HCEC 1CT (cell line): Measurements from ENCODE around the gene PXDN.
"Not testable (repeated sequence)": the region's sequence is repeated elsewhere in the genome, so short reads cannot be mapped to it uniquely, and the experiment has no call there.

Experiments used
- DNase-seq: peaks from one replicate; pipeline ENCODE4 v3.0.0-alpha.2; 2017

The PXDN gene

DNA sequence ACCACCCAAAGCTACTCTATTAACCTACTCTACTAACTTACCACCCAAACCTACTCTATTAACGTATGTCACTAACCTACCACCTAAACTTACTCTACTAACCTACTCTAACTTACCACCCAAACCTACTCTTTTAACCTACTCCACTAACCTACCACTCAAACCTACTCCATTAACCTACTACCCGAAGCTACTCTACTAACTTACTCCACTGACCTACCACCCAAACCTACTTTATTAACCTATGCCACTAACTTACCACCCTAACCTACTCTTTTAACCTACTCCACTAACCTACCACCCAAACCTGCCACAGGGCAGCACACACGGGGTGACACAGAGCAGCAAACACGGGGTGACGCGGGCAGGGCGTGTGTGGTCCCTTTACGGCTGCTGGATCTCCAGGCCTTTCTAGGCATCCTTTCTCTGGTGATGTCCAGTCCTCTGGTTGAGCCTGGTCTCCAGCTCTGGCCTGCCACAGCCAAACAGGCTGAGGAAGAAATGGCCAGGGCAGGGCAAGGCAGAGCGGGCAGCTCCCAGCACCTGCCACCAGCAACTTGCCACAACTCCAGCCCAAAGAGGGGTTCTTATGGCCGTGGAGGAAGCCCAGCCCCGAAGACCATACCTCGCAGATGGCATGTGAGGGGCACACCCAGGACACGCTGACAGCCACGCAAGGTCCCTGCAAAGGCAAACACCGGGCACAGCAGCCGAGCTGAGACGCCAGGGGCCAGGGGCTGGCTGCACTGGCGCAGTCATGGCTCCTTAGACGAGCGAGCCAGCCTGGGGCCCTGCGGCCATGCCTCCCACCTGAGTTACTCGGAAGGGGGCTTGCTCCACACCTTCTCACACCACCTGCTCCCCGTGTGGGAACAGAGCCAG, 25.7 kb downstream of the PXDN start:
- DNase-seq = no peak

DNA sequence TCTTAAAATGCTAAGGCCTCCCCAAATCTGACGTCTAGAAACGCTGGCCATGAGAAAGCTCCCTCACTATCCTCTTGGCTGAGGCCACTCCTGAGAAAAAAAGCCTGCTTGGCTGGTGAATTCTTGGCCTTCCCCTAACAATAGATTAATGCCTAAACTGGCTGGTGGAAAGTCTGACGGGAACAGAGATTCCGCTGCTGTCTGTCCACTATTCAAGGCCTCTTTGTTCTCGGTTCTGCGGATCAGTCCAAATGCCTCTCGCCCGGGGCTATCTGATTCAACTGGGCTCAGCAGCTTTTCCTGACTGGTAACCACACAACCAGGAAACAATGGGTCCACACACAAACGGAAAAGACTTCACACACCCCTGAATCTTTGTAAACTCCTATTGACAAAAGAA, 27.2 kb downstream of the PXDN start:
- no peak for DNase-seq

DNA sequence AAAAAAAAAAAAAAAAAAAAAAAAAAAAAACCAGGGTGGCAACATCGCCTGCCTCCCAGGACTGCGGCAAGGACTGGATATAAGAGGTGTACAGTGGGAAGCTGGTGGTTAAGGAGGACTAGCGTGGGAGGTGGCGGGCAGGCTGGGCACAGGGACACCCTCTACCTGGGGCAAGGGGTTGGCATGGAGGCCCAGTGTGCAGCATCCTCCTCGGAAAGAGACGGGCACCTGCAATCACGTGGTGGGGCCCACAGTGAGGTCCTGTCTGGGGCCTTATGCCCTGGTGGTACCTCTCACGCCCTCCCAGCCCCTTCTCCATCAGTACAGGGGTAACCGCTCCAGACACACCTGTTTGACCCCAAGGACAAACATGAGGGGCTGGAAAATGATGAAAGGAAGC, 27.9 kb downstream of the PXDN start:
- DNase-seq = no peak

DNA sequence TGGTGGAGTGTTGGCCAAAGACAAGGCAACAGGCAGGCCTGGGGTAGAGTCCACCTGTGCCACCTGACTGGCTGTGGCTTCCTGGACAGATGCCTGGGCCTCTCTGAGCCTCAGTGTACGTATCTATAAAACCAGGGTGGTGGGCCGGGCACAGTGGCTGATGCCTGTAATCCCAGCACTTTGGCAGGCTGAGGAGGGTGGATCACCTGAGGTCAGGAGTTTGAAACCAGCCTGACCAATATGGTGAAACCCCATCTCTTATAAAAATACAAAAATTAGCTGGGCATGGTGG, 28.4 kb downstream of the PXDN start:
- not testable (repeated sequence) for DNase-seq

DNA sequence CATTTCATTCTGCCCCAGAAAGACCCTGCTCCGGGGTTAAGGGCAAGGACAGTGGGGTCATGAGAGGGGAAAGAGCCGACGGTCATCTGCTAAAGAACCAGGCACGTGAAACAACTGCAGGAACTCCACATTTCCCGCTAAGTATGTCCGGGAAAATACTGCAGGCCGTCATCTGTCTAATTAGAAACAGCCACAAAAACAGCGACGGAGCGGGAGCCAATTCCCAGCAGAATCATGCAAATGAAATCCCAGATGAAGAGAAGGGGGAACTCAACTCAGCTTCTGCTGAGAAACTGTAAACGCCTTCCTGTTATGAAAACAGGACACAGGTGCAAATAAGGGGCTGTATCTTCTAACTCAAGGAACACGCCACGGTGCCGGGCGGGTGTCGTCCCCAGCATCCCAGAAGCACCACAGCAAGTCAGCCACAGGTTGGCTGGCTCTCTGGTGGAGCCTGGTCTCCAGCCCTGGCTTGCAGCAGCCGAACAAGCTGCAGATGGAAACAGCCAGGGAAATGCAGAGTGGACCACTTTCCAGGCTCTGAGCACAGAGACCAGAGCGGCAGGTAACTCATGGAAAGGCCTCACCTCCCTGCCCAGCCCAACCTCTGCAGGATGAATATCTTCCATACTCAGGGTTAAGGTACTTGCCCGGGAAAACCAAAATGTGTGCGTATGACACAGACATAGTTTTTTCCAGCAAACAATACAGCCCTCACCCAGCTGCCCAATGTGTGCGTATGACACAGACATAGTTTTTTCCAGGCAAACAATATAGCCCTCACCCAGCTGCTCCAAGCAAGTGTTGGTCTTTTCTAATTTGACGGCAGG, 28.9 kb downstream of the PXDN start:
- DNase-seq = no peak

DNA sequence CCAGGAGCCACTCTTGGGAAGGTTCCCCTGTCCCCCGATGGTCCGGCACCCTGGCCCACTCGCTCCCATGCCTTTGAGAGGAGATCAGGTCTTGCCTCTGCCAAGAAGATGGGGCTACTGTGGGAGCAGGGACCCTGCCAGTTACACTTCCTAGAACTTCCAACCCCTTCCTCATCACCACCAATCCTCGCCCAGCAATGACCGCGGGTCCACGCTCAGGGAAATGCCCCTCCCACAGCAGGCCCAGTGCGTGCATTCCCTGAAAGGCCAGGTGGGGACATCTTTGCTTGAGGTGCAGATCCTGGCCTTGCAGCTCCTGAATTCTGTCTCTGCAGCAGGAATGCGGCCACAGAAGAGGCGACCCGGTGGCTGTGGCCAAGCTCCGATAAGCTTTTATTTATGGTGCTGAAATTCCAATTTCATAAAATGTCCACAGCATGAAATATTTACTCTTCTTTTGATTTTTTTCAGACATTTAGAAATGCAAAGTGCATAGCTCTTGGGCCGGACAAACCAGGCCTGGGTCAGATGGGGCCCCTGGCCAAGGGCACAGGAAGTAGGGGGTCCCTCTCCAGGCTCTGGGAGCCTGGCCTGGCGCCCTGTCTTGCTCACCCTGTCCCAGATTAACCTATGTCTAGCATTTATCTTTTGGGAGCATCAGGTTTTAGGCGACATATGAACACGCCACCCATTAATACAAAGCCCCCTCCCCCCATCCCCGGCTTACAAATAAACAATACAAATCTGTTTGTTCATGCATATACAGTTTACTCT, 29.8 kb downstream of the PXDN start:
- no peak for DNase-seq

DNA sequence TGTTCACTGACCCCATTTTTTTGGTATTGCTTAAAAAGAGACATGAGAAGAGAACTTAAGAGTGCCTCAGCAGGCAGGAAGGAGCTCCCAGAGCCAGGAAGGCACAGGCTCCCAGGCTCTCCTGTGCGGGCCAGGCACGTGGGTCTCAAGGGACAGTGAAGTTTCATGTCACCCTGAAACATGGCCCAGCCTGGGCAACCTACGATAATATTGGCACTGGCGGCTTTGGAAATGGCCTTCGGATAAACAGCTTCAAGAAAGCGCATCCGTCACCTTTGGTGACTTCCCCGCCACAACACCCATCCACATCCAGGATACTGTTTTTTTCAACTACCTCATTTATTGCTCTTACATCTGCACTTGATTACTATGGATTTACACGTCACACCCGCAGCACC, 30.5 kb downstream of the PXDN start:
- no peak for DNase-seq

DNA sequence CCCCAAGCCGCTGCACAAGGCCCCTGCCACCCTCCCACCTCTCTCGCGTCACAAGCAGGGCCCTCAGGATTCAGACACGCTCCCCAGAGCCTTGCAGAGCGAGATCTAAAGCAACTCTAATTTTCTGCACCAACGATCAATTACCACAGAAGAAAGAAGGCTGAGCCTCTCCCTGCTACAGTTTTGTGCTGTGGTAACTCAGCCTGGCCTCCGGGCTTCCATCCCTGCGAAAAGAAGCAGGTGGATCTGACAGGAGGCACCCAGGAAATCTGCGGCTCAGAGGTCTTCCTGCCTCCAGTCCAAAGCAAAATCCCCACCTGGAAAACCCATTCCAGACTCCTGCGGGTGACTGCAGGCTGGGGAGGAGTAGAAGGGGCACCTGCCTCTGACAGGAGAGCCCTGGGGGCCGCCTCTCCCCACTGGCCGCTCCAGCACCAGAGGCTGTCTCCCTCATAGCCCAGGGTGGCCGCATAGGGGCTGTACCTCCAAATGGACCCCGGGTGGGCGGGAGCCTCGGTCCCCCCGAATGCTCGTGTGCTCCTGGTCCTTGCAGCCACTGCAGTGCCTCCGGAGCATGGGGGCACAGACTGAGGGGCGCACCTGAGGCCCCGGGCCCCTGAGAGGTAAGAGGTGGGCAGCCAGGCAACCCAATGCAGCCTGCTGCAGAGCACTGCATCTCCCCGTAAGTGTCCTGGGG, 31.0 kb downstream of the PXDN start:
- no peak for DNase-seq

DNA sequence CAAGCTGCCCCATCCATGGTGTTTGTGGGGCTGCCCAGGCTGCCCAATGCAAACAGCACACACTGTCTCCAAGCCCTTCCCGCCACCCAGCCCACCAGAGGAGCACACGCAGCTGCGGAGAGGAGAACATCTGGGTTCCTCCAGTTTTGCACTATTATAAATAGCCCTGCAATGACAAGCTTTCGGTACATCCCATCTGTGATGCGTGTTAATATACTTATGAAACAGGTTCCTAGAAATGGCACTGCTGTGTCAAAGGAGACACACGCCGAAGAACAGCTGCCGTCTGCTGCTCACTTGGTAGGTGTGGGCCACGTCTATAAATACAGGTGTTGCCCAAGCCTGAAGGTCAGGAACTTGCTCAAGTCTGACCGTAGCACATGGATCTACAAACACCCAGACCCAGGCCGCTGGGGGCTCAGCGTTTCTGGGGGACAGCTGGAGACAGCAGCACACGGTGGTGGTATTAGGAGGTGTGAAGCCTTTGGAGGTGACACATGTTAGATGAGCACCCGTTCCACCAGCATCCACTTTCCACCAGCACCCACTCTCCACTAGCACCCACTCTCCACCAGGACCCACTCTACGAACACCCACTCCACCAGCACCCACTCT, 34.3 kb downstream of the PXDN start:
- no peak for DNase-seq

DNA sequence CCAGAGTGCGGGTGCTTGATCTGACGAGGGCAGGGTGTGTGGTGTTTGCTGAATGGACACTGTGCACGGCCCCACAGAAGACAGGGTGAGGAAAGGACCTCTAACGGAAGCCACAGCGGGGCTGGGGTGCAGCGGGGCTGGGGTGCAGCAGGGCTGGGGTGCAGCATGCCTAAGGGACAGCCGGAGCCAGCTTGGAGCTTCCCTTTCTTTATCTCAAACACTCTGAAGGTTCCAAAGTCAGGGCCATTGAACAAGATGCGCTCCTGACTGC, 35.0 kb downstream of the PXDN start:
- no peak for DNase-seq

DNA sequence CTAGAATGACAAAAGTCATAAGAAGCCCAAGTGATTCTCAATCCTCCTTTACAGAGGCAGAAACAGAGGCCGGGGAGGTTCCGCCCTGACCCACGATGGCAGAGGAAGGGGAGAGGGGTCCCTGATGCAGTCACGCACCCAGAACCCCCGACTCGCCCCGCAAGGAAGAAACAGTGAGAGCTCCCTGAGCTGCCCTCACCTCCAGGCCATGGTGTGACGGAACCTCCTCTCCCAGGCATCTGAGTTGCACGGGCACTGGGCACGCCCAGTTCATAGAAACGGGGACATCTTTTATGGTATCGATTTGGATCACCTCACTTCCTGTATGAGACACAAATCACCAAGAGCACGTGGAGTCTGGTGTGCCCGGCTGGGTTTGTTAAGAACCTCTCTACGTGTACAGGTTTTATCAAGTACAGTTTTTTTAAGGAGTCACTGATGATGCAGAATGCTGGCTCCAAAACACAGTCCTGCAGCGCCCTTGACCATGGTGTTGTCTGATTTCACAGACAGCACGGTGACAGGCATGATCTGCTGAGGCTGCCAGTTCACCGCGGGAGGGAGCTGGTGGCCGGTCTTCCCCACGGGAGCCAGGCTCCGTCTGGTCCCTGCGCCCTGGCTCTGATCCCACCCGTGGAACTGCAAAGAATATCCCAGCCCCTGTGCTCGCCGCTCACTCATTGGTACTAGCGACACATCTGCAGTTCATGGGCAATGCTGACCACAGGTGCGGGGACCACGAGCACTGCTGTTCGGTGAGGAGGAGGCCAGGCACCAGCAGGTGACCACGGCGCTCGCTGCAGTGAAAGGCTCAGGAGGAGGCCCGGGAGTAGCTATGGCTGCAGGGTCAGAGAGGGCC, 35.6 kb downstream of the PXDN start:
- no peak for DNase-seq

DNA sequence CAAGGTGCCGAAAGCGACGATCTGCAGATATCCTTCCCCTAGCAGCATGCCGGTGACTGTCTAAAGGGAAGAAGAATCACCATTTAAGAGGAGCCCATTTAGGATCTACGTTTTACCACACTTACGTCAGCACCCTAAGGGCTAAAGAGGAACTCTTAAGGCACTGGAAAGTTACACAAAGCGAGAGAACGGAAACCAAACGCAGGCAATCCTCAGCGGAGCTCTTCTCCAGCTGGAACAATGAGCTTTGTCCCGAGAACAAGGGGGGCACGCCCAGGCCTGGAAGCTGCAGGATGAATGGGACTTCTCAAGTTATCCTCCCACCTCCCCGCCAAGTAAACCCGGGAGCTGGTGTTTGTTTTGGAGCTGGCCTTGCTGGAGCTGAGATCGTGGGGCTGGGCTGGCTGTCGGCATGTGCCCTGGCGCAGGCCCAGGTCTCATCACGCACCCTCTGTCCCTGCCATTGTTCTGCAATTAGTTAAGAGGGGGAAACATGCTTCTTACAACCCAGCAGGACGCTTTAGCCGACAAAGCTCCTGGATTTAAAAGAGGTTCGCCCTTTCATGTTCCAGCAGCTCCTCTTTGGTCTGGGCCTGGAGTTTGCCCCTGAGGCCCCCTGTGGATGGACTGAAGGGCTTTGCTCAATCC, 36.4 kb downstream of the PXDN start:
- peak; percentile 42 for DNase-seq

DNA sequence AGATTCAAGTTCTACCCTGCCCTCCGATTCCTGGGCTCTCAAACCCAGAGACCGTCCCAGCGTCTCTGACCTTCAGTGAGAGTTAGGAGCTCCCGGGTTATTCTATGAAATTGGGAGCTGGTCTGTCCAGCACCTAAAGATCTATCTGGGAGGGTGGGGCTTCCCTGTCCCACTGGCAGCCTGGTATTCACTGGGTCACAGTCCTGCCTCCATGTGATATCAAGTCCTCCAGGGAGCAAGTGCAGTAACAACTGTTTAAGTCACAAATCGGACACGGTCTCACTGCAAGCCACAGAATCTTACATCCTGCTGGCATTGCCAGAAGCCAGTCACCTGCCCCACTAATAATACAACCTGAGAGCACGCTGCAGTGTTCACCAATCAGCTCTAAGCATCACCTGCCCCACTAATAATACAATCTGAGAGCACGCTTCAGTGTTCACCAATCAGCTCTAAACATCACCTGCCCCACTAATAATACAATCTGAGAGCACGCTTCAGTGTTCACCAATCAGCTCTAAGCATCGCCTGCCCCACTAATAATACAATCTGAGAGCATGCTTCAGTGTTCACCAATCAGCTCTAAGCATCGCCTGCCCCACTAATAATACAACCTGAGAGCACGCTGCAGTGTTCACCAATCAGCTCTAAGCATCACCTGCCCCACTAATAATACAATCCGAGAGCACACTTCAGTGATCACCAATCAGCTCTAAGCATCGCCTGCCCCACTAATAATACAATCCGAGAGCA, 38.0 kb downstream of the PXDN start:
- not testable (repeated sequence) for DNase-seq

DNA sequence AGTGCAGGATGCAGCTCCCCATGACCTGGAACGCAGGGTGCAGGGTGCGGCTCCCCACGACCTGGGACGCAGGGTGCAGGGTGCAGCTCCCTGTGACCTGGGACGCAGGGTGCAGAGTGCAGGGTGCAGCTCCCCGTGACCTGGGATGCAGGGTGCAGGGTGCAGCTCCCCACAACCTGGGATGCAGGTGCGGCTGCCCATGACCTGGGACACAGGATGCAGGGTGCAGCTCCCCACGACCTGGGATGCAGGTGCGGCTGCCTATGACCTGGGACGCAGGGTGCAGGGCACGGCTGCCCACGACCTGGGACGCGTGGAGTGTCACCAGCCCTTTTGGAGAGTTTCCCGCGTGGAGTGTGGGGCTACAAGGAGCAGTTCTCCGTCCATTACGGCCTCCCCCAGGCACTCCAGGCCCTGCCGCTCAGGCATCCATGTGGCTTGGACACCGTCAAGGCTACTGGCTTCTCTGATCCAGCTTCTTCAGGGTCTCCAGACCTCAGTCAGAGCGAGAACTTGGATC, 38.7 kb downstream of the PXDN start:
- DNase-seq = no peak

DNA sequence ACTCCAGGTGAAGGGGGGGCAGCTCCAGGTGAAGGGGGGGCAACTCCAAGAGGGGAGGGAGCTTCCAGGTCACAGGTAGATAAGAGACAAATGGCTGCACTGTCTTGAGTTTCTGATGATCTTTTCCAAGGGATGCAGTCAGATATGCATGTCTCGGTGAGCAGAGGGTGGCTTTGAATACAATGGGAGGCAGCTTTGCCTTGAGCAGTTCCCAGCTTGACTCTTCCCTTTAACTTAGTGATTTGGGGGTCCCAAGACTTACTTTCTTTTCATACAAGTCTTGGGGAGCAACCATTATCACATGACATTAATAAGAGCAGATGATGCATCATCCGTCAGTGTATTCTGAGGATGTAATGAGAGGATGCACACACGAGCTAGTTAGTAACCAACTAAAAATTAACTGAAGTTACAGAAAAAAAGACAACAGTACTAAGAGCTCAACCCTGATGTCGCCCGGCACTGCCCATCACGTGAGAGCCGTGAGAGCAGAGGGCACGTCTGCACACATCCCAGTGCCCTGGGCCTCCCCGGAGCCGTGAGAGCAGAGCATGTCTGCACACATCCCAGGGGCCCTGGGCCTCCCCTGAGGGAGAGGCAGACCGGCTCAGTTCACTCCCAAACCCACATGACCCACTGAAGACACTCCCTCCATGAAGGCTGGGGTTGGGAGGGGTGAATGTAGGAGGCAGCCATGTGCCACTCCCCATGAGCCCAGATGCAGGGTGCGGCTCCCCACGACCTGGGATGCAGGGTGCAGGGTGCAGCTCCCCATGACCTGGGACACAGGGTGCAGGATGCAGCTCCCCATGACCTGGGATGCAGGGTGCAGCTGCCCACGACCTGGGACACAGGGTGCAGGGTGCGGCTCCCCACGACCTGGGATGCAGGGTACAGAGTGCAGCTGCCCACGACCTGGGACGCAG, 39.4 kb downstream of the PXDN start:
- peak; percentile 22 for DNase-seq

DNA sequence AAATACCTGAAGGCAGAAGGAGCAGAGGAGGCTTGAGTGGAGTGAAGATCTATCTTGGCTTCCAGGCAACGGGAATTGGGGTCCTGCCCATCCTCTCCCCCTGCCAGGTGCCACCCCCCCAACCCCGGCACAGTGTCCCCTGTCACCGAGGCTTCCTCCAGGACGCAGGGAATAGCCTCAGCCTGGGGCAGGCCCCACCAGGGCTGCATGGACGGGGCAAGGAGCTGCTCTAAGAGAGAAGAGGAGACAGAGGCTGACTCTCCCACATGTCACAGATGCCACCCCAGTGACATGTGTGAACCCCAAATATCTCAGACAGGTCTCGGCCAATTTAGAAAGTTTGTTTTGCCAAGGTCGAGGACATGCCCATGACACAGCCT, 42.1 kb downstream of the PXDN start:
- DNase-seq = no peak

DNA sequence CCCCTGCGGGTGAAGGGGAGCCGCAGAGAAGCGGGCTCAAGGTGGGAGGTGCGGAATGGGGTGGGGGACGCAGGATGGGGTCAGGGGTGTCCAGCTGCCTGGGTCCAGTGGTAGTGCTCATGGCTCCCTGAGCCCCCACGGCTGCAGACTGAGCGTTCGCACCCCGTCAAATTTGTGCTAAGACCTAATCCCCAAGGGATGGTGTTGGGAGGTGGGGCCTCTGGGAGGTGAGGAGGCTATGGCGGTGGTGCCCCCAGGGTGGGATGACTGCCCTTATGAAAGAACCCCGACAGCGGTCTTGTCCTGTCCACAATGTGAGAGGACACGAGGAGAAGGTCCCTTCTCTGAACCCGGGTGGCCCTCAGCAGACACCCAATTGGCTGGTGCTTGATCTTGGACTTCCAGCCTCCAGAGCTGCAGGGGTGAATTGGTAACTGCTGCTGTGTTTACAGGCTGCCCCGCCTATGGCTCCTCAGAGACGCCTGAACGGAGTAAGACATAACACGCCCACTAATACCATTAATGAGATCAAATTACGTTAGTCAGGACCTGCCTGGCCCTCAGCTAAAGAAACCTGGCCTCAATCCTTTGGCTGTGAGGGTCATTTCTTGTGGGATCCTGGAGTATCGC, 42.6 kb downstream of the PXDN start:
- no peak for DNase-seq

DNA sequence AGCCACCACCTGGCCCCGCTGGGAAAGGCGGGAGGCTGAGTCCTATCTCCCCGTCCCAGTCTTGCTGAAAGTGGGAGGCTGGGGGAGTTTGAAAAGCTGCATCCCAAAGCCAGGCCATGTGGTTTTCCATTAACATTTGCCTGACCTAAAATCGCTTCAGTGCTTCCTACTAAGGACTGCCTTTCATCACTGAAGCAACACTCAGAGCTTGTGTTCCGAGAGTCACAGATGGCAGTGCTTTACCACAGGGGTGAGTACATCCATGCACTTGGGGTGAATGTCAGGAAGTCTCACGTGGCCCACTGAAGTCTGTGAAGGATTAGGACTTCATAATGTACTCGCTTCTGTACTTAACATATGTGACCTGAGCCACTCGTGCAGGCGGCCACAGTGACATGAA, 43.3 kb downstream of the PXDN start:
- no peak for DNase-seq

DNA sequence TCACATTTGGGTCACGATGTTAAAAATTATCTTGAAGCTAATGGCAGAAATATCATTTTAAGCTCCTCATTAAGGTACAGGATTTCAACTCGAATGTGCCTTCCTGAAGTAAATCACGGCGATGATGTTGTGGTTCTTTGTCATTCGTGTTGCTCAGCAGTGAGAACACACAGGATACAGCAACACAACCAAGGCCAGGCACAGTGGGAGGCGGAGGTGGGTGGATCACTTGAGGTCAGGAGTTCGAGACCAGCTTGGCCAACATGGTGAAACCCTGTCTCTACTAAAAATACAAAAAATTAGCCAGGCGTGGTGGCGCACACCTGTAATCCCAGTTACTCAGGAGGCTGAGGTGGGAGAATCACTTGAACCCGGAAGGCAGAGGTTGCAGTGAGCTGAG, 43.9 kb downstream of the PXDN start:
- DNase-seq = not testable (repeated sequence)
